HuH-7.5 (cell line): ENCODE data around the gene TTC39C.

ENCODE experiments used
- DNase-seq: peaks from one replicate; pipeline ENCODE4 v3.0.0; 2011; ENCODE audit warnings: low spot score

TTC39C gene

GRCh38 chr18:24089076-24089475, 74.5 kb downstream of the TTC39C start:
- no peak for DNase-seq

DNA sequence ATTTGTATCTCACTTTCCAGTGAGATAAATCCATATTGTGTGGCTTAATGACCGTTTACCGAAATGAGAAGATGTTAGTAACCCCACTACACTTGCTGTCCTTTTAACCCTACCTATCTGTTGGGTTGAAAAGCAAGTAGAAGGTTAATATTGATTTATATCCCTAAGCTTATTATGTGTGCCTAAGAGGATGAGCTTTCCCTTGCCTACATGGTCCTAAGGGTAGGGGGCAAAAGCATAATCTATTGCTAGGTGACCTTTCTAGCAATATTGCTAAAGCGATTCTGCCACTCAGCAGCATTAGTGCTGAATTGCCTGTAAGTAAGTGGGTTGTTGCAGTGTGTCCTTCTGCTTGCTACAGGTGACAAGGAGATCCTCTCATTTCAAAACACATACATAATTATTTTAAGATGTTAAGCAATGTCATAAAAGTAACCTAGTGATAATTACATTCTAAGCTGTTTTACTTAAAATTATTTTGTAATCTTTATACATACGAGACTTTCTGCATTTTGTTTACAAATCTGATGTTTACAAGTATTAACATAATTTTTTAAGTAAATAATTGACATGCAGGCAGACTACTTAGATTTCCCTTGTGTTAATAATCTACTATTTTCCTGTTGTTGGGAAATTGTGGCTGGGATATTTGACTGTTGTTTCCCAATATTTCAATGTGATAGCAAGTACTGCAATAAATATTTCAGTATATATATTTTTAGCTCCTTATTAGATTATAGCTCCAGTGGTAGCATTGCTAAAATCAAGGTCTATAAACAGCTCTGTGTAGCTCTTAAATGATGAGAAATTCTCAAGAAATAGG, 75.2 kb downstream of the TTC39C start:
- no peak for DNase-seq

DNA sequence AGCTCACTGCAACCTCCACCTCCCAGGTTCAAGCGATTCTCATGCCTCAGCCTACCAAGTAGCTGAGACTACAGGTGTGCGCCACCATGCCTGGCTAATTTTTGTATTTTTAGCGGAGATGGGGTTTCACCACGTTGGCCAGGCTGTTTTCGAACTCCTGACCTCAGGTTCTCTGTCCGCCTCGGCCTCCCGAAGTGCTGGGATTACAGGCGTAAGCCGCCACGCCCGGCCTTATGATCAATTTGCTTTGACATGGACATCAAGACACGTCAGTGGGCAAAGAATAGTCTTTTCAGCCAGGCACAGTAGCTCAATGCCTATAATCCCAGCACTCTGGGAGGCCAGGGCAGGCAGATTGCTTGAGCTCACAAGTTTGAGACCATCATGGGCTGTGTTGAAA, 76.3 kb downstream of the TTC39C start:
- no peak for DNase-seq

GRCh38 chr18:24094561-24094960, 80.0 kb downstream of the TTC39C start:
- no peak for DNase-seq

GRCh38 chr18:24095976-24096375, 81.4 kb downstream of the TTC39C start:
- no peak for DNase-seq

GRCh38 chr18:24103320-24104021, 88.9 kb downstream of the TTC39C start:
- no peak for DNase-seq

- DNase-seq: no peak
These were observed 89.9 kb downstream of the TTC39C start for GRCh38 chr18:24104486-24104885.

- no peak for DNase-seq
These were observed 94.1 kb downstream of the TTC39C start for GRCh38 chr18:24108641-24109040.

GRCh38 chr18:24111936-24112335, 97.4 kb downstream of the TTC39C start:
- DNase-seq: no peak

DNA sequence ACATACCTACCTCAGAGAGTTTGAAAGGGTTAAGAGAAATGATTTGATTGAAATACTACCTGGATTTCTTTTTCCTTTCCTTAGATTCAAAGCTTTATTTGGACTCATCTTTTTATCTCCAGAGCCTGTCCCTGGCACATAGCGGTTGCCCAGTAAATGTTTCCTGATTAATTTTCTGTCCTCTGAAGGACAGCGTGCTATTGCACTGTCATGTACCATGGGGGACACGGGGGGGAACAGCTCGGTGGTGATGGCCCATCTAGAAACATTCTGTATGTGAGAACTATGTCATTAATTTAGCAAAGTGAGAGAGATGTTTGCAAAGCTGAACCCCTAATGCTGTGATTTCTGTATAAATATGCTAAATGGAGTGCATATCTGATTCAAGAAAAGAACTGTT, 97.9 kb downstream of the TTC39C start:
- DNase-seq: no peak

- peak; percentile 46 for DNase-seq
These were observed 98.5 kb downstream of the TTC39C start for GRCh38 chr18:24112874-24113615.

DNA sequence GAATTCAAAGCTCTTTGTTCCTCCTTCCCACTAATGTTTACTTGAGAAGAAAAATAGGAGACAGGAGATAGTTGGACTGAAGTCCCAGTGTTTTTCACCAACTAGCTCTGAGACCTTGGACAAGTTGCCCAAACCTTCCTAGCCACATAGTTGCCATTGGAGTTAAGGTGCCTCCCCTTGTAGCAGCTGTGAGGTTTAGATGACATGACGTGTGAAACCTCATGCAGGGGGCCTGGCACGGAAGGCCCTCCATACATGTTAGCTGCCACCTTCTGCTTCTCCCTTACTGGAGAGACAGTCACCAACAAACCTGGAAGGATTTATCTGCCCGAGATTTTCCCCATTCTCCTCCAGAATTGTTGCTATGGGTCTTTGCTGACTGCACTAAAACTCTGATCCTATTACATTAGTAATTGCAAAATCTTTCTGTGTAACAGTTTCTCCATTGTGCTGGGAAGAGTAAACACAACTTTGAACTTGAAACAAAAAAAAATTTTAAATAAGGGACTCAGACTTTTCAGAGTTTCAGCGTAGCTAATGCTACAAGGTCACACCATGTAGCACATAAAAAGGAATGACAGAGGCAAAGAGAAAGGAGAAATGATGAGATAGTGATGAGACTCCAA, 100.5 kb downstream of the TTC39C start:
- DNase-seq: no peak

- DNase-seq: no peak
These were observed 101.1 kb downstream of the TTC39C start for GRCh38 chr18:24115628-24116027.

GRCh38 chr18:24118750-24119577, 104.4 kb downstream of the TTC39C start:
- no peak for DNase-seq

DNA sequence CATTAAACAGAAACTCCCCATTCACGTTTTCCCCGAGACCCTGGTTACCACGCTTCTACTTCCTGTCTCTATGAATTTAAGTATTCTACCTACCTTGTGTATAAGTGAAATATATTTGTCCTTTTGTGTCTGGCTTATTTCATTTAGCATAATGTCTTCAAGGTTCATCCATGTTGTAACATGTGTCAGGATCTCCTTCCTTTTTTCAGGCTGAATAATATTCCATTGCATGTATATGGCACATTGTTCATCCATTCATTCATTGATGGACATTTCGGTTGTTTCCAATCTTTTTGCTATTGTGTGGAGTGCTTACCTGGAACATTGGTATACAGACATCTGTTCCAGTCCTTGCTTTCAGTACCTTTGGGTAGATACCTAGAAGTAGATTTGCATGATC, 106.1 kb downstream of the TTC39C start:
- DNase-seq: no peak

- no peak for DNase-seq
These were observed 107.1 kb downstream of the TTC39C start for GRCh38 chr18:24121625-24122024.

GRCh38 chr18:24126155-24126961, 111.8 kb downstream of the TTC39C start:
- no peak for DNase-seq

- DNase-seq: no peak
These were observed 113.2 kb downstream of the TTC39C start for GRCh38 chr18:24127735-24128134.

GRCh38 chr18:24128700-24129099, 114.1 kb downstream of the TTC39C start:
- DNase-seq: no peak

DNA sequence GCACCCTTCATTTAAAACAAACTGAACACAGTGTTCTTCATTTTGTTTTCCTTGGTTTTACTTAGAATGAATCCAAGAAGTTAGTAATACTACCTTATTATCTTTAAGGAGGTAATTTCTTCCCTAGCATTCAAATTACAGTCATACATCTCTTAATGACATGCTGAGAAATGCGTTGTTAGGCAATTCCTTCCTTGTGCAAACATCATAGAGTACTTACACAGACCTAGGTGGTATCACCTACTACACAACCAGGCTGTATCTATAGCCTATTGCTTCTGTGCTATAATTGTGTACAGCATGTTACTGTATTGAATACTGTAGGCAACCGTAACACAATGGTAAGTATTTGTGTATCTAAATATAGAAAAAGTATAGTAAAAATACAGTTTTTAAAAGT, 115.9 kb downstream of the TTC39C start:
- DNase-seq: no peak

GRCh38 chr18:24136967-24137373, 122.4 kb downstream of the TTC39C start:
- DNase-seq: no peak
